OCI-LY7 (cell line): ENCODE results near the gene FBF1. TPM values are rescaled to one million over a fixed set of nuclear protein-coding genes. Genes with fewer than 3 reads are reported as not detected.

Experiments
- BruUV-seq: library from RNA; stranded (reverse); fragments of 400-500 nt; replicated peaks from 2 replicates; lab custom pipeline; 2021; lab: Mats Ljungman, UMichigan
- CTCF ChIA-PET: fragments of 300-600 bp; sonication (Branson Sonifier 250); formaldehyde crosslinking; loops from one replicate; lab custom pipeline; 2022; ENCODE audit warnings: antibody characterized with exemption; ENCODE audit not compliant: unreplicated experiment; lab: Charles Lee
- POLR2A ChIA-PET: fragments of 300-600 bp; sonication (Branson Sonifier 250); formaldehyde crosslinking; loops from one replicate; lab custom pipeline; 2022; ENCODE audit warnings: antibody characterized with exemption; lab: Charles Lee
- DNase-seq: peaks from one replicate; pipeline ENCODE4 v3.0.0-alpha.2; 2015; ENCODE audit warnings: low spot score
- H2AFZ ChIP-seq: fragments of 200-600 bp; sonication (generic), shearing (Covaris generic); 2 replicates; pipeline ENCODE4 v1.6.1; 2014; ENCODE audit warnings: mild to moderate bottlenecking, antibody characterized with exemption, low read length, moderate library complexity
- H3K27ac ChIP-seq: fragments of 200-600 bp; sonication (generic); 2 replicates; pipeline ENCODE4 v1.5.1; 2014; ENCODE audit warnings: mixed run types, low read depth, mild to moderate bottlenecking, moderate library complexity, low read length, inconsistent platforms; ENCODE audit not compliant: poor library complexity, severe bottlenecking
- H3K36me3 ChIP-seq: fragments of 200-600 bp; sonication (generic); 2 replicates; pipeline ENCODE4 v1.6.1; 2014; ENCODE audit warnings: mild to moderate bottlenecking, antibody characterized with exemption, low read length, moderate library complexity, mixed read lengths; ENCODE audit not compliant: insufficient read depth
- H3K4me1 ChIP-seq: fragments of 200-600 bp; sonication (generic); 2 replicates; pipeline ENCODE4 v1.5.1; 2014; ENCODE audit warnings: mild to moderate bottlenecking, low read length; ENCODE audit not compliant: insufficient read depth, poor library complexity, severe bottlenecking
- H3K4me2 ChIP-seq: fragments of 200-600 bp; sonication (generic); 2 replicates; pipeline ENCODE4 v1.6.1; 2014; ENCODE audit warnings: mild to moderate bottlenecking, low read length
- H3K4me3 ChIP-seq: fragments of 200-600 bp; sonication (generic); 2 replicates; pipeline ENCODE4 v1.5.1; 2014; ENCODE audit warnings: mild to moderate bottlenecking, low read depth, low read length; ENCODE audit not compliant: poor library complexity, severe bottlenecking
- H3K79me2 ChIP-seq: fragments of 200-600 bp; sonication (generic); 2 replicates; pipeline ENCODE4 v1.6.1; 2016; ENCODE audit warnings: low read depth, mild to moderate bottlenecking, low read length, moderate library complexity, mixed read lengths; ENCODE audit not compliant: insufficient read depth
- H3K9me2 ChIP-seq: fragments of 200-600 bp; sonication (generic); 2 replicates; pipeline ENCODE4 v1.6.1; 2016; ENCODE audit warnings: mild to moderate bottlenecking, low read length, mixed read lengths; ENCODE audit not compliant: insufficient read depth
- H3K9me3 ChIP-seq: fragments of 200-600 bp; sonication (generic); 2 replicates; pipeline ENCODE4 v1.6.1; 2014; ENCODE audit warnings: mild to moderate bottlenecking, mixed run types, low read length, mixed read lengths
- H4K20me1 ChIP-seq: fragments of 200-600 bp; sonication (generic); 2 replicates; pipeline ENCODE4 v1.6.1; 2014; ENCODE audit warnings: mild to moderate bottlenecking, antibody characterized with exemption, low read length, moderate library complexity, mixed read lengths; ENCODE audit not compliant: insufficient read depth
- EZH2phosphoT487 ChIP-seq: fragments of 200-600 bp; sonication (generic); IDR thresholded peaks from 2 replicates; pipeline ENCODE4 v1.6.1; 2018; ENCODE audit warnings: low read depth, borderline replicate concordance, mild to moderate bottlenecking, mixed run types, antibody characterized with exemption, low read length, moderate library complexity, mixed read lengths
- intact Hi-C: fragments of 100-400 bp; cut with micrococcal nuclease; formaldehyde crosslinking; loops from one replicate; pipeline ENCODE4 v1.10.0; 2022; ENCODE audit not compliant: unreplicated experiment
- total RNA-seq, 2 experiments: library from RNA; depleted of rRNA in 1 of 2; stranded (reverse); fragments of >200 nt in 1 of 2; shearing (Covaris generic) in 1 of 2; gene quantifications; 2 replicates each; pipeline ENCODE4 v1.2.3, GENCODE V29; 2014 to 2022
- TF ChIP-seq, protein P1 (sequence below): fragments of 200-600 bp; sonication (generic); conservative IDR thresholded peaks from 2 replicates; pipeline ENCODE4 v1.5.1; 2014; ENCODE audit warnings: mild to moderate bottlenecking, antibody characterized with exemption, low read length, moderate library complexity, mixed read lengths

The FBF1 gene
- total RNA-seq, 2 experiments from 2014 or later, result 34.6 to 47.9 TPM

DNA sequence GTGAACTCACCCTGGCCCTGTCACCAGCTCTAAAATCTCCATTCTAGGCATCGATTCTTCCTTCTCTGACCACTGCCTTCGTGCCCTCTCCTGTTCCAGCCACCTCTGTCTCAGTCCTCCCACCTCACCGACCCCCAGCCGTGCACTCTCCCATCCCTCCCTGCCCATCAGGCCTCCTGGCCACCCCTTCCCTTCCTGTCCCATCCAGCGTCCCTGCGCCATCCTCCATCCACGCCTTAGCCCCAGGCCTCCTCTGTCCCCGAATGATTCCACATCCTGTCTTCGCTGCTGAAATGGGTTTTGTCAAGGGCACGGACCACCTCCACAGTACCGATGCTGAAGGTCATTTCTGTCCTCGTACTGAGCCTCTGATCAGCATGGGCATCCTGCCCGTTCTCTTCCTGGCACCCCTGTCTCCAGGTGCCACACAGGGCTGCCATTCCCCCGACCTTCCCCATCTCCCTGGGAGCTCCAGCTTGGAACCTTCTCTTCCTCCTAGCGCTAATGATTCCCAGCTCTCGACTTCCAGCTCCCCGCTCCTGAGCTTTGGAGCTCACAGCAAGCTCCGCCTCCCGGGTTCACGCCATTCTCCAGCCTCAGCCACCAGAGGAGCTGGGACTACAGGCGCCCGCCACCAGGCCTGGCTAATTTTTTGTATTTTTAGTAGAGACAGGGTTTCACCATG, 46.7 kb downstream of the FBF1 start:
- intact Hi-C loops, result no loop called here
- Histone ChIP-seq H4K20me1 (no peaks in the 10 kb centered on the region), H3K4me1 (peaks cover 23% of the 10 kb centered on the region), H3K4me3 (no peak overlapping the region), H2AFZ (no peak overlapping the region), H3K36me3 (peaks cover 53% of the 10 kb centered on the region), H3K4me2 (no peak overlapping the region), H3K79me2 (peaks cover 20% of the 10 kb centered on the region), H3K27ac (no peak overlapping the region), H3K9me2 (no peaks in the 10 kb centered on the region), H3K9me3 (no peaks in the 10 kb centered on the region)
- DNase-seq, result no peak
- BruUV-seq, result no TSS peak
- TF ChIP-seq EZH2phosphoT487, result no peak
- TF ChIP-seq, protein P1, sequence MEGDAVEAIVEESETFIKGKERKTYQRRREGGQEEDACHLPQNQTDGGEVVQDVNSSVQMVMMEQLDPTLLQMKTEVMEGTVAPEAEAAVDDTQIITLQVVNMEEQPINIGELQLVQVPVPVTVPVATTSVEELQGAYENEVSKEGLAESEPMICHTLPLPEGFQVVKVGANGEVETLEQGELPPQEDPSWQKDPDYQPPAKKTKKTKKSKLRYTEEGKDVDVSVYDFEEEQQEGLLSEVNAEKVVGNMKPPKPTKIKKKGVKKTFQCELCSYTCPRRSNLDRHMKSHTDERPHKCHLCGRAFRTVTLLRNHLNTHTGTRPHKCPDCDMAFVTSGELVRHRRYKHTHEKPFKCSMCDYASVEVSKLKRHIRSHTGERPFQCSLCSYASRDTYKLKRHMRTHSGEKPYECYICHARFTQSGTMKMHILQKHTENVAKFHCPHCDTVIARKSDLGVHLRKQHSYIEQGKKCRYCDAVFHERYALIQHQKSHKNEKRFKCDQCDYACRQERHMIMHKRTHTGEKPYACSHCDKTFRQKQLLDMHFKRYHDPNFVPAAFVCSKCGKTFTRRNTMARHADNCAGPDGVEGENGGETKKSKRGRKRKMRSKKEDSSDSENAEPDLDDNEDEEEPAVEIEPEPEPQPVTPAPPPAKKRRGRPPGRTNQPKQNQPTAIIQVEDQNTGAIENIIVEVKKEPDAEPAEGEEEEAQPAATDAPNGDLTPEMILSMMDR, result no peak
- CTCF ChIA-PET, result no interaction called here
- POLR2A ChIA-PET, result interaction anchor here (0.5 to 0.8 kb wide), 3 partner anchors 17 to 55 kb away, joined by 3 read pairs; no protein-coding TSS in a partner anchor

DNA sequence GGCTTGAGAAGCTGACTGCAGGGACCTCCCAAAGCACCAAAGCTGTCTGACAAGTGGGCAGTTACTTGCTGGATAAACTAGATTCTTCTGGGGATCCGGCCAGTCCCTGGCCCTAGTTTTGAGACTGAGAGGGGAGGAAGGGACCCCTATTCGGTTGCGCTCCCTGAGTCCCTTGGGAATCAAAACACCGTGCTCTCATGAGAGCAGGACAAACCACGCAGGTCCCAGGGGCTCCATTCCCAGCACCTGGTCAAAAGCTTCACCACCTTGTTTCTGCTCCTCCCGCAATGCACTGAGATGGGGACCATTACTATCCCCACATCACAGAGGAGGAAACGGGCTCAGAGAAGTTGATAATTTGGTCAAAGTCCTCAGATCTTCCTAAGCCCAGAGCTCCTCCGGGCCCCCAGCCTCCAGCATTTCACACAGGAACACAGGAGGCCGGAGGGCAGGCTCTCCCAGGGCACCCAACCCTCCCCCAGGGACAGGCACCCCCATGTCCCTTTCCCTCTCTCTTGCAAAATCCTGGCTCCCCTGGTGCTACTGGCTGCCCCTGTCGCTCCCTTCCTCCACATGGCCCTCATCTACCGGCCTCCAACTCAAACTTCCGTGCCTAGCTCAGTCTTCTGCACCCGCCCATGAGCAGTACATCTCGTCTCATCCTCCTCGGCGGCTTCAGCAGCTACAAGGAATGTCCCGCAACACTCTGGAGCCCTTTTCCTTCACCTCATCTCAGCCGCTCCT, 47.4 kb downstream of the FBF1 start:
- Histone ChIP-seq H3K9me2 (no peaks in the 10 kb centered on the region), H3K4me1 (peaks cover 23% of the 10 kb centered on the region), H3K4me3 (no peak overlapping the region), H3K27ac (no peak overlapping the region), H3K79me2 (peaks cover 20% of the 10 kb centered on the region), H4K20me1 (no peaks in the 10 kb centered on the region), H3K4me2 (no peak overlapping the region), H3K36me3 (peaks cover 48% of the 10 kb centered on the region), H3K9me3 (no peaks in the 10 kb centered on the region), H2AFZ (no peak overlapping the region)
- TF ChIP-seq, protein P1, result no peak
- TF ChIP-seq EZH2phosphoT487, result no peak
- ChIA-PET CTCF (no interaction called here), POLR2A (interaction anchor here (0.5 to 0.8 kb wide), 4 partner anchors 18 to 87 kb away, joined by 3 read pairs; no protein-coding TSS in a partner anchor)
- intact Hi-C loops, result no loop called here
- no TSS peak for BruUV-seq
- no peak for DNase-seq
